HG03045 (cell line): ENCODE measurements around the gene PLXND1.

Experiments
- ATAC-seq: cut with Tn5 transposase; IDR thresholded peaks from one replicate; pipeline ENCODE4 v1.9.1; 2021; ENCODE audit warnings: mild to moderate bottlenecking, moderate library complexity; ENCODE audit not compliant: unreplicated experiment

Gene PLXND1

DNA sequence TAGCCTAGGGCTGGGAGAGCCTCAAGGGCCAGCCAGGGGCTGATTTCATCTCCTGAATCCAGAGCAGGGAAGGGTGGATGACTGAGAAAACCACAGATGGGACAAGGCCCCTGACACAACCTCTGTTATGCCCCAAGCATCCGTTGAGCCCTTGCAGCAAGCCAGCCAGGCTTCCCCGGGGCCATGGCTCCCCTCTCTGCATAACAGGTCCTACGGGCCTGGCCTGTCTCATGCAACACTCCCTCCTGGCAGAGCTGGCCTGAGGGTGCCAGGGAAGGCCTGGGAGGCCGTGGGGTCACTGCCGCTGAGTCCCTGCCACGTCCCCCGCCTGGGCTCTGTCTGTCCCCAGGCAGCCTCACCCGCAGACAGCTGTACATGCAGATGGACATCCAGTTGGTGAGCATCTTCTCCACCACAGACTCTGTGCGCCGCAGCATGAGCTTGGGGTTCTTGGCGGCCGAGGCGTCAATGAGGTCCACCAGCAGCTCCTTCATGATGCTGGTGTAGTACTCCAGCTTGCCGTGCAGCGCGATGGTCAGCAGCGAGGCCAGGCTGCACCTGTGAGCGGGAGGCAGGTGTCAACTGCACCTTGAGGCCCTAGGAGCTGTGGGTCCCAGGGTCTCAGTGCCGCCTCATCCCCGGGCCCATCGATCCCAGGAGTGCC is 41.4 kb downstream of the PLXND1 start:
- no peak for ATAC-seq

DNA sequence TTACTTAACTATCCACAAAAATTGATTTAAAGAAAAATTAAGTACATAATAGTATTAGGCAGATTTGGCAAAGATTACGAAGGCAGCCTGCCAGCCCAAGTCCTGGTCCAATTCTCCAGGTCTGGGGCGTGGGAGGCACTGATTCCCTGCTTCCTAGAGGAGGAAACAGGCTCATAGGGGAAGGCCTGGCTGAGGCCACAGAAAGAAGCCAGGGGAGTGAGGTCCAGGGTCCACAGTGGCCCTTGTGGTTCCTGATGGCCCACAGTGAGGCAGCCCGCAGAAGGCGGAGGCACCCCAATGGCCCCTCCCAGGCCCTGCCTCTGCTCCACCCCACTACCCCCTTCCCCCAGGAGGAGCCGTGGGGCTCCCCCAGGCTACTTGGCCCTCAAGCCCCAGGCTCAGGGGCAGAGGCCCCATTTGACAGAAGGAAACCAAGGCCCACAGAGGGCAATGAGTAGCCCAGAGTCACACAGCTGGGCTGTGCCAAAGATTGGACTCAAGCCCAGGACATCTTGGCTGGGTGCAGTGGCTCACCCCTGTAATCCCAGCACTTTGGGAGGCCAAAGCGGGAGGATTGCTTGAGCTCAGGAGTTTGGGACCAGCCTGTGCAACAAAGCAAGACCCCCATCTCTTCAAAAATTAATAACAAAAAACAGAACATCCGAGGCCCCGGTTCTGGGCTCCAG is 42.5 kb downstream of the PLXND1 start:
- no peak for ATAC-seq

DNA sequence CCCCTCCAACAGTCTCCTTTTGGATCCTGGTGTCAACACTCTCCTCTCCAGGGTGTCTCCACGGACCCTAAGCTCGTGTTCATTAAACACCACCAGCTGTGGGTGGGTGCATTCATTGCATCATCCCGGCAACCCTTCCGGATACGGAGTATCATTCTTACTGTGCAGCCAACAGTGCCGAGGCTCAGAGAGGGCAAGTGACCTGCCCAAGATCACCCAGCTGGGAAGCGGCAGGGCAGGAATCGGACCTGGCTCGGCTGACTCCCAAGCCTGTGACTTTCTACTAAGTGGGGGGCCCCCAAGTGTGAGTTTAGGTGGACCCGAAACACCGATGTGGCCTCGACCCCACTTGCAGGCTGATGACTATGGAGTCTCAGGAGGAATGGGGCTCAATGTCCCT is 43.1 kb downstream of the PLXND1 start:
- ATAC-seq, result no peak

DNA sequence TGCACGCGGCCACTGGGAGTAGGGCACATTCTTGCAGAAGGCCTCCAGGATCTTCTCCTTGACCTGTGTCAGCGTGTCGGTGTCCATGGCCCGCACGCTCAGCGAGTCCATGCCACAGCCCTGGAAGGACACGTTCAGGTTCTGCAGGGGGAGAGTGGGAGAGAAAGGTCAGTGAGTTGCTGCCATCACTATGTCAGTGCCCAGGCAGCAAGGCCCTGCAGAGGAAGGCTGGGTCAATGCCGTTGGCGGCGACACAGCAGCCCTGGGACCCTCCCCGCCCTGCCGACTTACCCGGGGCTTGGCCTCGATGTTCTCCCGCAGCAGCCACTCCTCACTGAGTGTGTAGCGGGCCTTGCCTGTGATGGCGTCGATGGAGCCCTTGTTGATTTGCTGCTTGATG is 43.7 kb downstream of the PLXND1 start:
- ATAC-seq, result no peak

DNA sequence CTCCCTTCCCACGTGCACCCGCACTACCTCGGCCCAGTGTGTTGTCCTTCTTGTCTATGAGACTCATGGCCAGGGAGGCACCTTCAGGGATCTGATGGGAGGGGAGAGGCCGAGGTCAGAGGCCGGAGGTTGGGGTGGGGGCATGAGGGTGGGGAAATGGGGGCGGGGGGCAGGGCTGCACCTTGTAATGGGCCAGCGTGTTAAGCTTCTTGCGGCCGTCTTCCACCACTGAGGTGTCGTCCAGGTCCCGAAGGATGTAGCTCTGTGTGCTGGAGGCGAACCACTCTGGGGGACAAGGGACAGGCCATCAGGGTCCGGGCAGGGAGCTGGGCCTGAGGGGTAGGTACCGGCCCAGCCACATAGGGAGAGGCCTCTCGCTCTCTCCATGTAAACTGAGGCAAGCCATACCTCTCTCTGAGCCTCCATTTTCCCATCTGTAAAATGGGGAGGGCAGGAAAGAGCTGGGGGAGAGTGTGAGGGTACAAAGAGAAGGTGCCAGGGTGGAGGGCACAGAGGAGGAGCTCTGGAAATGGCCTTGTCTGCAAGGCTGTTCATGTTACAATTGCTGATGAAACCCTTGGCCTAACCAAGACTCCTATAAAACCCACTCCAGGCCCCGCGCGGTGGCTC is 44.7 kb downstream of the PLXND1 start:
- ATAC-seq, result no peak

DNA sequence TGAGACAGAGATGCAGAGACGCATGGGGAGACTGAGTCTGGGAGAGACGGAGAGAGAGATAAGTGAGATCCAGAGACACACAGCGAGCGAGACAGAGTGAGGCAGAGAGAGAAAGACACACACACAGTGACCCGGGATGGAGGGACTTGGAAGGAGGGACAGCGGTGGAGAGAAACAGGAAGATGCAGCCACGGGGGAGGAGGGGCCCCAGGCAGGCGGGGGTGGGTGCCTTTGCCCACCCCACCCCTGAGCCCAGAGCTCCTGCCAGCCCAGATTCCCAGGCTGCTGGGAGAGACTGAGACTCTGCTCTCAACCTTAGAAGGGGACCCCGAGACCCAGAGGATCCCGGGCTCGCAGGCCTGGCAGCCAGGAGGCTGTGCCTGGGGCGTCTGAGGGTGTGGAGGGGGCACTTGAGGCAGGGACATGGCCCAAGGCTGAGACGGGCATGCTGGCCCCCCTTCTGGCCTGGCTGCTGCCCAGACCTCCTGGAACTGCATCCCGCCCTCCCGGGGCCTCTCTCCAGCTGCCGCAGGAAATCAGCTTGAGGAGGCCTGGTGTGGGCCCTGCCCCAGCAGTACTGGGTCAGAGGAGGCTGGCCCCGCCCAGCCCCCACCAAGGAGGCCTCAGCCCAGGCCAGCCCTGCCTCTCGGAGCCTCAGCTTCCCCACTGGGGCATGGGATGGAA is 45.4 kb downstream of the PLXND1 start:
- no peak for ATAC-seq

DNA sequence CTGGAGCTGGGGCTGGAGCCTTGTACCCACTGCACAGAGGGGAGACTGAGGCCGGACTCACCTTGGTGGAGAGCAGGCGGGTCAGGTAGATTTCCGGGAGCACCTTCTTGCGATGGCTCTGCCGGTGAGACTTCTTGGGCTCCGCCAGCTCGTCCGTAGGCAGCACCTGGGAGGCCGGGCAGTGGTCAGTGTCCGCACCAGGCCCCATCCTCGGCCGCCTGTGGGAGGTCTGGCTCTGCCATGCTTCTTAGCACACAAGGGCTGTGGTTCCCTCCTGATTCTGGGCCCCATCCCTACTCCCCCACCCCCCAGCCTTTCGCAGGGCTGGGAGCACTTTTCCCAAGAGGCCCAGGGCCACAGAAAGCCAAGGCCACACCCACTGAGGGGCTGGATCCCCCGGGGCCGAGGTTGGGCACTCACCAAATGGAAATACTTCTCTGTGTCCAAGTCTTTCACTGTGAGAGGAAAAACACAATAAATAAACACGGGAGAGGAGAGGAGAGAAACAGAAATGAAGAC is 46.1 kb downstream of the PLXND1 start:
- ATAC-seq, result no peak

DNA sequence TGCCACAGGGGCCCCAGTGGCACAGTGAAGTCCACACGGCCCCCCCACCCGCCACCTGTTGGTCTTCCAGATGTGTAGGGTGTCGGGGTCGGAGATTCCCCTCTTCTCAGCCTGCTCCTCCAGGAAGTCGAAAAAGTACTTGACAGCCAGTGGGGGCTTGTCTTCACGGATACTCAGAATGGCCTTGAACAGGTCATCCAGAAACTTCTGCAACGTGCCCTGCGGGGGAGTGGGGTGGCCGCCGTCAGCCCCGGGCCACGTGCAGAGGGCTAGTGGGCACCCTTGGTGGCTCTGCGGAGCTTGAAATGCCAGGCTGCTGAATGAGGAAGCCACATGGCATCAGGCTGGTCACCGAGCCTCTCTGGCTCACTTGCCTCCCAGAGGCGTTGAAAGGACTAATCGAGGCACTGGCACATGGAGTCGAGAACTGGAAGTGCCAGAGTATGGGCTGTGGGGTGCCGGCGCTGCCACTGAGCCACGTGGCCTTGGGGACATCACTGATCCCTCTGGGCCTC is 46.9 kb downstream of the PLXND1 start:
- no peak for ATAC-seq

DNA sequence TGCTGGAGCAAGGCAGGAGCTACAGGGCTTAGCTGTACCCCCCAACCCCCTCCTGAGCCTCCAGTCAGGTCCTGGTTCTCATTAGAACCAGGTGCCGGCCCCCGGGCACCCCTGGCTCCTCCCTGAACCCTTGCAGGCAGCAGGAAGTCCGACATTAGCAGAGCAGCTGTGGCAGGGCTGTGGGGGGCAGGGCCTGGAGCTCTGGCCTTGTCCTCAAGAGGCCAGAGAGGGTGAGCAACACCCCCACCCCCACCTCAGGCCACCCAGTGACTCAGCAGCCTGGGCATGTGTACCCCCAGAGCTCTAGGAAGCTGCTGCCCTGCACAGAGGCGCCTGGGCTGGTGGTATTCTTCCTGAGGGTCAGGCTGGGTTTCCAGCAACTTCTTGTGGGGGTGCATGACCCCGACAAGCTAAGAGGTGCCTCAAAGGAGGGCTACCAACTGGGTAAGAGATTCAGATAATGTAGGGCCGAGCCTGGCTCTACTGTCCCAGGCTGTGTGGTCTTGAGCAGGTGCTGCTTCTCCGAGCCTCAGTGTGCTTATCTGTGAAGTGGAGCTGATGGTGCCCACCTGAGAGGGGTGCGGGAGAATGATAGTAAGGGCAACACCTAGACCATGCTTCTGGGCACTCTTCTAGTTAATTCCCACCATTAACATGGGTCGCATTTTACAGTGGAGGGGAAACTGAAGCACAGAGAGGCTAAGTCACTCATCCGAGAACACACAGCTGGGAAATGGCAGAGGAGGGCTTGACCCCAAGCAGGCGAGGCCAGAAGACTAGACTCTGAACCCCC is 47.5 kb downstream of the PLXND1 start:
- ATAC-seq, result no peak

DNA sequence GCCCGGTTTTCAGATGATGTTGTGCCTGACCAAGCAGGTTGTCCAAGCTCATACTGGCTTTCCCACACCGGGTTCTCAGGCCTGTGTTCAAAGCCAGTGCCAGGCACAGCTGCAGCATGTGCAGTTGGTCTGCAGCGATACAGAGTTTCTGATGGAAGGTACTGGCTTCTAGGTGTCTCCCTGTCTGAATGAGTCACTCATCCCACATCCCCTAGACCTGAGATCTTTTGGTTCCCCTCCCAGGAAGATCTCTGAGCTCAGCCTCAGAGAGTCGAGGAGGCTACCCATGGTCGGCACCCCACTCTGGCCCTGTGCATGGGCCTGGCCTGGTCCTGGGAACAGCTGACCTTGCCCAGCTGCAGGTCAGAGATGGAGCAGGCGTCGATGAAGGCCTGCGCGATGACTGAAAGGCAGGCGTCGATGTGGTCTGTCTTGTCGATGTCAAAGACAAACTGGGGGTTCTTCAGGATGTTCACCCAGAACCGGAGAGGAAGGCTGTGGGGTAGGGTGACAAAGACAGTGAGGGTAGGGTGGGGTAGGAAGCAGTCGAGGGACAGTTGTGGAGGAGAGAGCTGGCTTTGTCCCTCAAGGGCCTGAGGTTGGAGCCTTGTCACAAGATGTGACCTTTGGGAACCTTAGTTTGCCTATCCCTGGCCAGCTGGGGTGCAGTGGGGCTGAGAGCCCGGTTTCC is 48.2 kb downstream of the PLXND1 start:
- ATAC-seq, result no peak

DNA sequence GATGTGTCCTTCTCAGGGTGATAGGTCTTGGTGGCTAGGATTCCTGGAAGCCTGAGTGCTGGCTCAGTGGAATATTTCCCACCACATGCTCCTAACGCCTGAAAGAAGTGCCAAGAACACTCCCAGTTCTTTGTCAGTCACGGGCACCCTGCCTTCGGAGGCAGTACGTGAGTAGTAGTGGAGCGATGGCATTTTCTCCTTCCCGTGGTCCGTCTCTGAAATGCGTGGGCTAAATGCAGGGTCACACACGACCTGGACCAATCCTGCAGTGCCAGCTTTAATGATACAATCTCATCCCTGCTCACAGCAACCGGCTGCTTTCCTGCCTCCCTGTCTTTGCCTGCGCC is 49.0 kb downstream of the PLXND1 start:
- no peak for ATAC-seq

DNA sequence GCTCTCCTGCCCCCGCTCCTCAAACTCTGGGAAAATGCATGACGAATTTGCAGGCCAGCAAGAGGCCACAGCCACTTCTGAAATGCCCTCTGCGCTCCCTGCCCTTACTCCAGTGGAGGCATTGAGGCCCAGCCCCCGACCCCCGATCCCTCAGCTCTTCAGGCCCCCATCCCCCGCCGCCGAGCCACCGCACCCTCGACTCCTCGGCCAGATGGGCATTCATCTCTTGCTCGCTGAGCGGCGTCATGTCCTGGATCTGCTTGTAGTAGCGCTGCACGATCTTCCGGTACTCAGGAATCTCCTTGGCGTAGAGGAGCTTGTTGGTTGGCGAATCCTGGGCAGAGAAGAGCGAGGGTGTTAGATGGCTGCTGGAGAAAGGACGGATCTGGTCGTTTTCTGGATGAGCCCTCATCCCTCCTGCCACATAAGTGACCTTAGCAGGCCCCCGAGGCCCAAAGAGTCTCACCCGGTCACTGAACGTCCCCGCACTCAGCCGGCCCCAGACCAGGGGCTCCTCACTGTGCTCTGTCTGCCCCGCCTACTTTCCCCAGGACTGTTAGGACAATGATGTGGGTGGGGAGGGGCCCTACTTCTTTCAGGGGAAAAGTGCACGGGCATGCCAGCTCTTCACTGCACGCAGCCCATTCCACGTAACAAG is 49.5 kb downstream of the PLXND1 start:
- ATAC-seq, result no peak

DNA sequence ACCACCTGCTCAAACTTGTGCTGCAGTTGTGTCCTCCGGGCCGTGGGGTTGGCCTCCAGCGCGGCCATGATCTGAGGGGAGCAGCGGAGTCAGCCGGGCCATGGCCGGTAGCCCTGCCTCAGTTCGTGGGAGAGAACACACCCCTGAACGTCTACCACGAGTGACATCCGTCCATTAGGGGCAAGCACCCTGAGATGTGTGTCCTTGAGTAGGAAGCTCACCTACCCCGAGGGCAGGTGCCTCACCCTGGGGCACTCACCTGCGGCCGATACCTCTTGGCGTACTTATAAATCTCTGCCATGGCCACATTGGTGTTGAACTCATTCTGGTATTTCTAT is 50.1 kb downstream of the PLXND1 start:
- no peak for ATAC-seq

DNA sequence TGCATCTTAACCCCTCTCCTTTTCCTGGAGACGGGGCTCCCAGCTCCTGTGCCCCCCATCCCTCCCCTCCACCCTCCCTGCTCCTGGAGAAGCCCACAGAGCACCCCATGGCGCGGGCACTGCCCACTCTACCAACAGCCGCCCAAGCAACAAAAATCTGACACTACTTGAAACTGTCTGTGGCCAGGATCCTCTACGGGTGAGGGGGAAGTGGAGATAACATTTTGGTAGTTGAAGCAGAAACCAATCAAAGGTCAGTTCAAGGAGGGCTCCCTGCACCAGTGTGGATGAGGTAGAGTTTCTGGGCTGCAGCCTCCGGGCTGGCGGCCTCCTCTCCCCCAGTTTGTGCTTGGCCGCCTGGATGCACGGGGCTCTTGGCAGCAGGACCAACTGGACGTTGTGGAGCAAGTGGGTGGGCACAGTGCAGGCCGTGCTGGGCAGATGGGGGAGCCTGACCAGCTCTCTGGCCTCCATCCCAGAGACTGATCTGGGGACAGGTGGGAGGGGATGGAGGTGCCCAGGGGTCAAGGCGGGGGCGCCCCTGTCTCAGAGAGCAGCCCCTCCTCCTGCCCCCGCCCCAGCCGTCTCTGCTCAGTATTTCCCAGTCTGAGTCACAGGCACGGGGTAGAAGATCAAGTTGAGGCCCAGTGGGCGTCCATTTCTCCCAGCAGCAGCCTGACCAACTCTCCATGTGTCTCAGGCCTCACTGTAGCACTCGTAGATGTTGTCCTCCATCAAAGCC is 50.7 kb downstream of the PLXND1 start:
- no peak for ATAC-seq

DNA sequence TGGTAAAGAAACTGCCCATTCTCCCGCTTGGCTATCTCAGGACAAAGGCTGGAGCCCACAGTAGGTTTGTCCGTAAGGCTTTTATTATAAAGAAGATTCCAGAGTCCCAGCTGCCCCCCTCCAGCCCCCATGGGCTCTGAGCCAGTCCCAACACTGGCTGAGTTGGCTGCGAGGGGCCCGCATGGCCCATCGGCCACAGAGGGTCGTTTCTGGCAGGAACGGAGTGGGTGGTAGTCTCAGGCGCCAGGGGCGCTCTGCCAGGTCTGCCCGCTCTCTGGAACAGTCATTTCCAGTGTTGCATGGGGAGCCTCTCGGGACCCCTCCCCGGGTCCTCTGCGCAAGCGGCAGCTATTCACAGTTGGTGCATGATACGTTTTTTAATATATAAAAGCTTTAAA is 51.3 kb downstream of the PLXND1 start:
- ATAC-seq, result no peak

DNA sequence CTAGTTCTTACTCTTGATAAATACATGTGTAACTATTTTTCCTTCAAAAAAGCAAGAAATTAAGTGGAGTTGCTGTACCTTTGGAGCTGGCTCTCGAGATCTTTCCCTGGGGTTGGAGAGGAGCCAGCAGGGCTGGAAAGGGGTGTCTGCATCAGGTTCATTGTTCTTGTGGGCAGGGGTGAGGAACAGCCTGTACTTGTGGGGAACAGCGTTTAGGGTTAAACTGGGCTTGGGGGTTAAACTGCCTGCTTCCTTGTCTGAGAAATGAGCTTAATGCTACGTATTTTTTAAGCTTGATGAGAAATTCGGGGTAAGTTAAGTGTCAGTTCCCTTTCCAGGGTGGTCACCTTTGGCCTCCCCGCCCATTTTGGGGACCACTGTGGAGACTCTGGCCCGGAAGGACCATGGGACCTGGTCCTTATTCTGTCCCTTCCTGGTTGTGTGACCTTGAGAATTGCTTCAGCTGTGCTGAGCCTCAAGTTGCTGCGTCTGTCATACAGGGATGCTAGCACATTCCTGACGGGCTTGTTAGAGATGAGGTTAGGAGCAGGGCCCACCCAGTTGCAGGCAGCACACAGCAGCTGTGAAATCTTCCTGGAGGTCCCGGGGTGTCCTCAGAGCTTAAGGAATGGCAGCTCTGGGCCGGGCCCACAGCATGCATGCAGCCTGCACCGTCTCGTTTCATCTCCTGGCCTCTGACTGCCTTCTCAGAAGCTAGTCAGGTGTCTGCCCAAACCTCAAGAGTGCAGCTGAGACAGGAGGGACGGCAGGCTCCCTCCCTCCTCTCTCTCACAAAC is 51.9 kb downstream of the PLXND1 start:
- ATAC-seq, result no peak

DNA sequence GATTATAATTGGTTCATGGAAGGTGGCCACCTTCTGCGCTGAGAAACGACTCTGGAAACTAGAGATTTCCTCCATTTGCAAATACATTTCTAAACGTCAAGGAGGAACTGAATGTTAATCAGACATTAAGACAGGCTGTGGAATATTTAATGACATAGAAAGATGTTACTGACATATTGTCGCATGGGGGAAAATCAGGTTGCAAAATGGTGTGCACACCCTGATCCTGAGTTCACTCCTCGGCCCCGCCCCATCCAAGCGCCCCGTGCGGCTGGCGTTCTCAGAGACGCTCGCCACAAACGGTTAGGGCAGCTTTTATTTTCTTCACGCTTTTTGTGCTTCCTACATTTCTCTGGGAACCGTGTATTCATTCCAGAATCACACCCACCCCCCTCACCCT is 52.8 kb downstream of the PLXND1 start:
- no peak for ATAC-seq

DNA sequence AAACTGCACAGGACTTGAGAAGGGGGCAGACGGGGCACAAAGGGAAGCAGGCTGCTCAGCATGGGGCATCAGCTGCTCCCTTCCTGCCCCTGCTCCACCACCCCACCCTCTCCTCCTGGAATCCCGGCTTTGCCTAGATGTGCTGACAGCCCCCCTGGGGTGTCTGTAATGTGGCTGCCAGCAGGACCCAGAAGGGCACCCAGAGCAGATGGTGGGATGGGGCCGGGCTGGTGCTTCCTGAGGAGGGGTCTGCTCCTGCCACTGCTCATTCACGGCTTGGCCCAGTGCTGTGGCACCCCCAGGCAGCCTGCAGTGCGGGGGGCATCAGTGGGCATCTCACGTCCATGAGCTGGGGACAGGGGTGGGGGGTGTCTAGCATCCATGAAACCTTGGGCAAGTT is 53.3 kb downstream of the PLXND1 start:
- ATAC-seq, result no peak
